Activated CD8-positive, alpha-beta memory T cell treated with anti-CD3 and anti-CD28 coated beads for 48 hours (primary cell): Measurements from ENCODE around the gene MAML3.

ENCODE experiments used
- DNase-seq, 3 experiments: peaks; one replicate each; pipeline ENCODE4 v3.0.0-alpha.2; 2020; ENCODE audit warnings: low read depth in 2 of 3, low spot score in 2 of 3

The MAML3 gene

GRCh38 chr4:139817657-139818452, 336.1 kb downstream of the MAML3 start:
- no peak for DNase-seq

- no peak for DNase-seq
Measured at GRCh38 chr4:139816856-139817255, 337.1 kb downstream of the MAML3 start.

GRCh38 chr4:139815778-139816601, 338.0 kb downstream of the MAML3 start:
- DNase-seq = peak in 1 of 3 experiments; percentile 0

GRCh38 chr4:139814323-139815015, 339.5 kb downstream of the MAML3 start:
- DNase-seq = no peak

- no peak for DNase-seq
Measured at GRCh38 chr4:139813881-139814280, 340.1 kb downstream of the MAML3 start.

- DNase-seq = no peak
Measured at GRCh38 chr4:139810710-139811109, 343.3 kb downstream of the MAML3 start.

GRCh38 chr4:139809757-139810140, 344.2 kb downstream of the MAML3 start:
- no peak for DNase-seq

- no peak for DNase-seq
Measured at GRCh38 chr4:139808808-139809756, 344.9 kb downstream of the MAML3 start.

GRCh38 chr4:139808381-139808807, 345.6 kb downstream of the MAML3 start:
- no peak for DNase-seq

- DNase-seq = no peak
Measured at GRCh38 chr4:139807483-139807882, 346.5 kb downstream of the MAML3 start.

GRCh38 chr4:139806929-139807328, 347.1 kb downstream of the MAML3 start:
- DNase-seq = no peak

GRCh38 chr4:139802931-139803330, 351.1 kb downstream of the MAML3 start:
- no peak for DNase-seq

GRCh38 chr4:139802488-139802887, 351.5 kb downstream of the MAML3 start:
- DNase-seq = no peak

- no peak for DNase-seq
Measured at GRCh38 chr4:139801895-139802294, 352.1 kb downstream of the MAML3 start.

GRCh38 chr4:139800082-139800481, 353.9 kb downstream of the MAML3 start:
- no peak for DNase-seq

- DNase-seq = no peak
Measured at GRCh38 chr4:139799615-139800014, 354.4 kb downstream of the MAML3 start.

GRCh38 chr4:139798456-139798855, 355.5 kb downstream of the MAML3 start:
- DNase-seq = no peak

GRCh38 chr4:139797287-139797686, 356.7 kb downstream of the MAML3 start:
- no peak for DNase-seq

GRCh38 chr4:139795527-139796314, 358.3 kb downstream of the MAML3 start:
- DNase-seq = no peak
